Measurements from ENCODE around the gene HPGD. TPM values are rescaled to one million over a fixed set of nuclear protein-coding genes. Genes with fewer than 3 reads are reported as not detected.

Gene HPGD
- total and polyA plus RNA-seq, 3 donors from 2014 or later, result 2.1 to 3.0 (median 2.2) TPM

DNA sequence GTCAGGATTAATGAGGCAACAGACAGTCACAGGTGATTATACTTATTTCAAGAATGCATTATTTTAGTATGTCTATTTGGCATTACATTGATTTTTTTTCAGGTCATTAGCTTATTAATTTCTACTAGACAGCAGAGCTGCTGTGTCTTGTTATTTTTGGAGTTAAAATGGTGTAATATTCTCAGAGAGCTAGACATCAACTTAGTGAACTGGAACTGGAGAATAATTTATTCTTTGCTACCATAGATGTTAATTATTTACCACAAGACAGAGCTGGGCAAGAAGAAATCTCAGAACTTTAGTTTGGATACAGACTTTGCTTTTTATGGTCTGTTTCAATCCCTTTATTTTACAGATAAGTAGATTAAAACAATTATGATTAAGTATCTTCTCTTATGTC, 10.2 kb upstream of the HPGD start:
- intact Hi-C loops (cut with DNase I; ENCODE audit: low total_unique reads), result no loop called here
- Histone ChIP-seq H3K4me1 (no peaks in the 10 kb centered on the region), H3K27ac (no peak overlapping the region)

GRCh38 chr4:174531486-174531885, 9.2 kb upstream of the HPGD start:
- no peak for DNase-seq
- Histone ChIP-seq H3K36me3 (ENCODE audit: low read depth, missing control alignments) (no peaks in the 10 kb centered on the region), H3K4me3 (no peak overlapping the region), H3K27ac (no peak overlapping the region), H3K27me3 (no peaks in the 10 kb centered on the region), H3K9me3 (no peaks in the 10 kb centered on the region), H3K4me1 (no peaks in the 10 kb centered on the region)
- intact Hi-C loops (cut with DNase I; ENCODE audit: low total_unique reads), result no loop called here
- no peak for TF ChIP-seq POLR2A (IDR thresholded peaks at IDR 0.05)
- TF ChIP-seq, protein P1, sequence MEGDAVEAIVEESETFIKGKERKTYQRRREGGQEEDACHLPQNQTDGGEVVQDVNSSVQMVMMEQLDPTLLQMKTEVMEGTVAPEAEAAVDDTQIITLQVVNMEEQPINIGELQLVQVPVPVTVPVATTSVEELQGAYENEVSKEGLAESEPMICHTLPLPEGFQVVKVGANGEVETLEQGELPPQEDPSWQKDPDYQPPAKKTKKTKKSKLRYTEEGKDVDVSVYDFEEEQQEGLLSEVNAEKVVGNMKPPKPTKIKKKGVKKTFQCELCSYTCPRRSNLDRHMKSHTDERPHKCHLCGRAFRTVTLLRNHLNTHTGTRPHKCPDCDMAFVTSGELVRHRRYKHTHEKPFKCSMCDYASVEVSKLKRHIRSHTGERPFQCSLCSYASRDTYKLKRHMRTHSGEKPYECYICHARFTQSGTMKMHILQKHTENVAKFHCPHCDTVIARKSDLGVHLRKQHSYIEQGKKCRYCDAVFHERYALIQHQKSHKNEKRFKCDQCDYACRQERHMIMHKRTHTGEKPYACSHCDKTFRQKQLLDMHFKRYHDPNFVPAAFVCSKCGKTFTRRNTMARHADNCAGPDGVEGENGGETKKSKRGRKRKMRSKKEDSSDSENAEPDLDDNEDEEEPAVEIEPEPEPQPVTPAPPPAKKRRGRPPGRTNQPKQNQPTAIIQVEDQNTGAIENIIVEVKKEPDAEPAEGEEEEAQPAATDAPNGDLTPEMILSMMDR (IDR thresholded peaks at IDR 0.05), result no peak

More for the DNA sequence above, 10.2 kb upstream of the HPGD start:
- TF ChIP-seq, protein P1 (IDR thresholded peaks at IDR 0.05), result no peak
- no peak for TF ChIP-seq POLR2A (IDR thresholded peaks at IDR 0.05)
- H3K4me3 ChIP-seq, result no peak overlapping the region
- H3K9me3 ChIP-seq, result no peaks in the 10 kb centered on the region
- no peaks in the 10 kb centered on the region for H3K27me3 ChIP-seq
- no peak for DNase-seq
- H3K36me3 ChIP-seq (ENCODE audit: low read depth, missing control alignments), result no peaks in the 10 kb centered on the region

DNA sequence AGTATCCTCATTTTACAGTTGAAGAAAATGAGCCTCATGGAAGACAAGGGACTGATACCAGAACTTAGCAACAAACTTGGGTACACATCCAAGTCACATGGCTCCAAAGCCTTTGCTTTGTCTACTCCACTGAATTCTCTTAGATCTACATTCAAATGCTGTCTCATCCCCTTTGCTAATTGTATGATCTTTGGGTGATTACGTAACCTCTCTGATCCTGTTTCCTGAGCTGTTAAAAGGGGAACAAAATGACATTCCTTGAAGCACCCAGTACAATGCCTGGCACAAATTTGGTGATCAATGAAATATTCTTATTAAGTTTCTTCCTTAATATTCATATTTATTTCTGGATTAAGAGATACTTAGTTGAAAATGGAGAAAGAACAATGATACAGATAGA, 5.9 kb upstream of the HPGD start:
- 88 to 89% methylated on average over 1 of the region's 1 CpG for WGBS, 2 donors
- intact Hi-C loops (cut with DNase I; ENCODE audit: low total_unique reads), result no loop called here

DNA sequence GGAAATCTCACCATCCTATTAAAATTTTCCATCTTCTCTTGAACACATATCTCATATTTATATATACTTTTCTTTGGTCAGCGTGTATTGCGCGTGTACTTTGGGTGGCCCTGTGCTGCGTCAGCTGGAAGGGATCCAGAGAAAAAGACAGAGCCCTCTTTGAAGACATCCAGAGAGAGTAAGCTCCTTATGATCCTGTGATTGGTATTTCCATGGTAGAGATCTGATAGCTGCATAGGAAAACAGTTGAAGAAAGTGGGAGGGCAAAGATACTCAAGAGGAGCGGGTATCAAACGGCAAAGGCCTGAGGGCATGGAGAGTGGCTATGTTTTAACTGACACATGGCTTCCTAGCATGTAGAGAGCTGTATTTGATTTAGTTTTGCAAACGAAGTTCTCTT, 4.4 kb upstream of the HPGD start:
- 86 to 91% methylated on average over 7 of the region's 7 CpGs for WGBS, 2 donors
- no peak for DNase-seq
- no peak overlapping the region for H3K27ac ChIP-seq
- H3K36me3 ChIP-seq (ENCODE audit: low read depth, missing control alignments), result no peaks in the 10 kb centered on the region
- no peaks in the 10 kb centered on the region for H3K9me3 ChIP-seq
- intact Hi-C loops (cut with DNase I; ENCODE audit: low total_unique reads), result no loop called here
- TF ChIP-seq, protein P1 (IDR thresholded peaks at IDR 0.05), result no peak
- TF ChIP-seq POLR2A (IDR thresholded peaks at IDR 0.05), result no peak
- no peak overlapping the region for H3K4me3 ChIP-seq
- no peaks in the 10 kb centered on the region for H3K27me3 ChIP-seq
- no peaks in the 10 kb centered on the region for H3K4me1 ChIP-seq

More for the DNA sequence above, 5.9 kb upstream of the HPGD start:
- no peaks in the 10 kb centered on the region for H3K4me1 ChIP-seq
- H3K27ac ChIP-seq, result no peak overlapping the region
- TF ChIP-seq, protein P1 (IDR thresholded peaks at IDR 0.05), result no peak
- TF ChIP-seq POLR2A (IDR thresholded peaks at IDR 0.05), result no peak
- no peak for DNase-seq
- H3K27me3 ChIP-seq, result no peaks in the 10 kb centered on the region
- H3K4me3 ChIP-seq, result no peak overlapping the region
- no peaks in the 10 kb centered on the region for H3K9me3 ChIP-seq
- H3K36me3 ChIP-seq (ENCODE audit: low read depth, missing control alignments), result no peaks in the 10 kb centered on the region

DNA sequence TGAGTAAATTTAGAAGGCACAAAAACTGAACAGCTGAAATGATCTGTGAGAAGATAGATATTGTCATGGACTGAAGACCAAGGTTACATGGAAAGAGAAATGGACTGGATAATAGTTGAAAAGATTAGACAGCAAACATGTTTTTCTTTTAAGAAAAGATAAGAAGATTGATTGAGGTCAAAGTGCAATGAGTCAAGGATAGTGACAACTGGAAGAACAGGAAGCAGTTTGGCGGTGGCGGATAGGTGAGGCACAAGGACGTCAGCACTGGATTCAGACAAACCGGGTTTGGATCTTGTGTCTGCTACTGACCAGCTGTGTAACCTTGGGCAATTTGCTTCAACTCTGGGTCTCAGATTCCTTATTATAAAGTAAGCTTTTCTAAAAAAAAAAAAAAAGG, 2.0 kb upstream of the HPGD start:
- Histone ChIP-seq H3K36me3 (ENCODE audit: low read depth, missing control alignments) (no peaks in the 10 kb centered on the region), H3K4me1 (no peaks in the 10 kb centered on the region), H3K27me3 (no peaks in the 10 kb centered on the region), H3K27ac (no peak overlapping the region), H3K4me3 (no peak overlapping the region), H3K9me3 (no peaks in the 10 kb centered on the region)
- TF ChIP-seq, protein P1 (IDR thresholded peaks at IDR 0.05), result no peak
- no peak for TF ChIP-seq POLR2A (IDR thresholded peaks at IDR 0.05)
- intact Hi-C loops (cut with DNase I; ENCODE audit: low total_unique reads), result no loop called here
- WGBS, 2 donors, result 59 to 72% methylated on average over 4 of the region's 4 CpGs
- DNase-seq, result no peak
